SK-N-SH treated with all-trans-retinoic acid at 6 μM for 48 hours (cell line): ENCODE measurements around the gene TAAR6.

Experiments used
- ATAC-seq: fragments of 200-7000 bp; cut with Tn5 transposase; 3 replicates; pipeline ENCODE4 v1.9.1; 2020; ENCODE audit warnings: mild to moderate bottlenecking, moderate library complexity
- ARNTL ChIP-seq: fragments of 450-650 bp; formaldehyde crosslinking; IDR thresholded peaks from 2 replicates; pipeline ENCODE4 v1.5.0; 2020; ENCODE audit warnings: low read depth, mild to moderate bottlenecking, moderate library complexity, borderline replicate concordance
- BACH2 ChIP-seq: fragments of 250-450 bp; sonication (Bioruptor Pico); IDR thresholded peaks from 2 replicates; pipeline ENCODE4 v1.9.0; 2021; ENCODE audit warnings: mild to moderate bottlenecking, borderline replicate concordance
- CREB5 ChIP-seq: fragments of 250-450 bp; sonication (Bioruptor Pico); IDR thresholded peaks from 2 replicates; pipeline ENCODE4 v1.5.1; 2020; ENCODE audit warnings: low read depth, mild to moderate bottlenecking, moderate library complexity
- CSDC2 ChIP-seq: fragments of 250-450 bp; sonication (Bioruptor Pico); IDR thresholded peaks from 2 replicates; pipeline ENCODE4 v1.5.0; 2020; ENCODE audit warnings: mild to moderate bottlenecking, moderate library complexity
- CSRNP3 ChIP-seq: fragments of 250-450 bp; sonication (Bioruptor Pico); IDR thresholded peaks from 2 replicates; pipeline ENCODE4 v1.5.1; 2021; ENCODE audit warnings: mild to moderate bottlenecking, moderate library complexity
- ESRRG ChIP-seq: fragments of 250-450 bp; sonication (Bioruptor Pico); IDR thresholded peaks from 2 replicates; pipeline ENCODE4 v1.6.1; 2021; ENCODE audit warnings: mild to moderate bottlenecking
- GLIS3 ChIP-seq: fragments of 250-450 bp; sonication (Bioruptor Pico); IDR thresholded peaks from 2 replicates; pipeline ENCODE4 v1.5.0; 2020; ENCODE audit warnings: mild to moderate bottlenecking, moderate library complexity
- ISL1 ChIP-seq: fragments of 250-450 bp; sonication (Bioruptor Pico); IDR thresholded peaks from 2 replicates; pipeline ENCODE4 v2.1.2; 2022; ENCODE audit warnings: mild to moderate bottlenecking, moderate library complexity
- OSR1 ChIP-seq: fragments of 250-450 bp; sonication (Bioruptor Pico); IDR thresholded peaks from 2 replicates; pipeline ENCODE4 v1.8.0; 2022; ENCODE audit warnings: moderate library complexity, mild to moderate bottlenecking, inconsistent platforms
- PATZ1 ChIP-seq: fragments of 250-450 bp; sonication (Bioruptor Pico); IDR thresholded peaks from 2 replicates; pipeline ENCODE4 v1.8.0; 2020; ENCODE audit warnings: mild to moderate bottlenecking, moderate library complexity, borderline replicate concordance
- POU6F1 ChIP-seq: fragments of 250-450 bp; sonication (Bioruptor Pico); IDR thresholded peaks from 2 replicates; pipeline ENCODE4 v1.8.0; 2021; ENCODE audit warnings: low read depth, mild to moderate bottlenecking, moderate library complexity, borderline replicate concordance
- PPARA ChIP-seq: fragments of 250-450 bp; sonication (Bioruptor Pico); IDR thresholded peaks from 2 replicates; pipeline ENCODE4 v1.5.0; 2020; ENCODE audit warnings: mild to moderate bottlenecking, borderline replicate concordance
- RARB ChIP-seq: fragments of 250-450 bp; sonication (Bioruptor Pico); IDR thresholded peaks from 2 replicates; pipeline ENCODE4 v1.8.0; 2021; ENCODE audit warnings: mild to moderate bottlenecking, moderate library complexity
- SNAI2 ChIP-seq: fragments of 250-450 bp; sonication (Bioruptor Pico); IDR thresholded peaks from 2 replicates; pipeline ENCODE4 v1.5.0; 2020; ENCODE audit warnings: mild to moderate bottlenecking, moderate library complexity
- TCF4 ChIP-seq: fragments of 250-450 bp; sonication (Bioruptor Pico); IDR thresholded peaks from 2 replicates; pipeline ENCODE4 v1.8.0; 2021; ENCODE audit warnings: mild to moderate bottlenecking, moderate library complexity, borderline replicate concordance
- TSHZ2 ChIP-seq: fragments of 250-450 bp; sonication (Bioruptor Pico); IDR thresholded peaks from 2 replicates; pipeline ENCODE4 v1.5.0; 2020; ENCODE audit warnings: mild to moderate bottlenecking, moderate library complexity
- ZC3H10 ChIP-seq: fragments of 250-450 bp; sonication (Bioruptor Pico); IDR thresholded peaks from 2 replicates; pipeline ENCODE4 v1.5.1; 2021; ENCODE audit warnings: mild to moderate bottlenecking, moderate library complexity
- ZFP3 ChIP-seq: fragments of 250-450 bp; sonication (Bioruptor Pico); IDR thresholded peaks from 2 replicates; pipeline ENCODE4 v1.5.0; 2020; ENCODE audit warnings: mild to moderate bottlenecking, moderate library complexity
- ZFP30 ChIP-seq: fragments of 450-650 bp; formaldehyde crosslinking; IDR thresholded peaks from 2 replicates; pipeline ENCODE4 v1.5.0; 2022; ENCODE audit warnings: mild to moderate bottlenecking, moderate library complexity
- ZNF565 ChIP-seq: fragments of 450-650 bp; formaldehyde crosslinking; conservative IDR thresholded peaks from 2 replicates; pipeline ENCODE4 v1.5.0; 2020; ENCODE audit warnings: low read depth, mild to moderate bottlenecking, moderate library complexity
- ZNF70 ChIP-seq: fragments of 450-650 bp; formaldehyde crosslinking; IDR thresholded peaks from 2 replicates; pipeline ENCODE4 v1.5.0; 2020; ENCODE audit warnings: mild to moderate bottlenecking, moderate library complexity
- ZNF8 ChIP-seq: fragments of 450-650 bp; formaldehyde crosslinking; IDR thresholded peaks from 2 replicates; pipeline ENCODE4 v1.5.0; 2020; ENCODE audit warnings: mild to moderate bottlenecking, moderate library complexity

Gene TAAR6

GRCh38 chr6:132544826-132545225 lies 25.3 kb upstream of the TAAR6 start:
- no peak for ATAC-seq
- TF ChIP-seq POU6F1 (CRISPR knock-in tag) (no peak), PPARA (CRISPR knock-in tag) (no peak), OSR1 (CRISPR knock-in tag) (no peak), ESRRG (CRISPR knock-in tag) (no peak), ZFP3 (CRISPR knock-in tag) (no peak), ARNTL (CRISPR knock-in tag) (no peak), ZNF8 (no peak), ZC3H10 (CRISPR knock-in tag) (no peak), ZNF565 (CRISPR knock-in tag) (no peak), SNAI2 (CRISPR knock-in tag) (no peak), CSDC2 (CRISPR knock-in tag) (no peak), ZNF70 (CRISPR knock-in tag) (no peak), TCF4 (CRISPR knock-in tag) (no peak), BACH2 (no peak), RARB (no peak), TSHZ2 (CRISPR knock-in tag) (no peak), CSRNP3 (CRISPR knock-in tag) (no peak), ISL1 (CRISPR knock-in tag) (no peak), CREB5 (CRISPR knock-in tag) (no peak), GLIS3 (no peak)

GRCh38 chr6:132548746-132549463 lies 21.2 kb upstream of the TAAR6 start:
- TF ChIP-seq RARB (no peak), CREB5 (CRISPR knock-in tag) (no peak), ZNF8 (no peak), ISL1 (CRISPR knock-in tag) (no peak), PATZ1 (CRISPR knock-in tag) (no peak), POU6F1 (CRISPR knock-in tag) (no peak), ARNTL (CRISPR knock-in tag) (no peak), ZFP30 (CRISPR knock-in tag) (no peak), ESRRG (CRISPR knock-in tag) (no peak), CSRNP3 (CRISPR knock-in tag) (no peak), PPARA (CRISPR knock-in tag) (no peak)

More at GRCh38 chr6:132548746-132549463, 21.2 kb upstream of the TAAR6 start:
- ATAC-seq: no peak
